WTC11 (cell line): Measurements from ENCODE around the gene SPNS2. TPM values are rescaled to one million over a fixed set of nuclear protein-coding genes. Genes with fewer than 3 reads are reported as not detected.

Experiments
- ATAC-seq: fragments of 200-7000 bp; cut with Tn5 transposase; 2 replicates; pipeline ENCODE4 v1.10.0; 2021; ENCODE audit warnings: mild to moderate bottlenecking, moderate library complexity
- CTCF ChIA-PET: fragments of 300-600 bp; sonication (Branson Sonifier 250); formaldehyde crosslinking; loops from one replicate; lab custom pipeline; 2021; ENCODE audit warnings: antibody characterized with exemption; lab: Charles Lee
- POLR2A ChIA-PET: fragments of 350-600 bp; sonication (Branson Sonifier 250); formaldehyde crosslinking; loops from one replicate; lab custom pipeline; 2021; ENCODE audit warnings: antibody characterized with exemption; lab: Charles Lee
- DNase-seq: peaks from one replicate; pipeline ENCODE4 v3.0.0; 2021; ENCODE audit warnings: low spot score
- H3K27ac Mint-ChIP-seq: 2 replicates; pipeline ENCODE4 v1.8.0; 2021; ENCODE audit warnings: mixed read lengths
- H3K27me3 Mint-ChIP-seq: 2 replicates; pipeline ENCODE4 v1.8.0; 2021; ENCODE audit warnings: low read depth, mild to moderate bottlenecking, moderate library complexity, mixed read lengths
- H3K36me3 Mint-ChIP-seq: 2 replicates; pipeline ENCODE4 v1.8.0; 2021; ENCODE audit warnings: mixed read lengths
- H3K4me1 Mint-ChIP-seq: 2 replicates; pipeline ENCODE4 v1.8.0; 2022; ENCODE audit warnings: mixed read lengths
- H3K4me3 Mint-ChIP-seq: 2 replicates; pipeline ENCODE4 v1.8.0; 2021; ENCODE audit warnings: mild to moderate bottlenecking, moderate library complexity, mixed read lengths
- H3K9me3 Mint-ChIP-seq: 2 replicates; pipeline ENCODE4 v1.8.0; 2021; ENCODE audit warnings: mixed read lengths
- CBFB ChIP-seq: sonication (generic); formaldehyde crosslinking; IDR thresholded peaks from 2 replicates; pipeline ENCODE4 v1.8.1; 2022; ENCODE audit warnings: mild to moderate bottlenecking, low read depth, missing genetic modification reagents
- CDX4 ChIP-seq: fragments of 250-450 bp; sonication (Bioruptor Pico); IDR thresholded peaks from 2 replicates; pipeline ENCODE4 v1.9.0; 2021; ENCODE audit warnings: moderate library complexity, mild to moderate bottlenecking, inconsistent platforms, borderline replicate concordance
- CREB1 ChIP-seq: sonication (generic); formaldehyde crosslinking; IDR thresholded peaks from 2 replicates; pipeline ENCODE4 v1.8.0; 2023; ENCODE audit warnings: mild to moderate bottlenecking, missing genetic modification reagents
- CREM ChIP-seq: sonication (generic); formaldehyde crosslinking; IDR thresholded peaks from 2 replicates; pipeline ENCODE4 v1.8.1; 2022; ENCODE audit warnings: mild to moderate bottlenecking, missing genetic modification reagents, moderate library complexity
- E2F4 ChIP-seq: sonication (generic); formaldehyde crosslinking; IDR thresholded peaks from 2 replicates; pipeline ENCODE4 v1.8.1; 2022; ENCODE audit warnings: low read depth, mild to moderate bottlenecking, moderate library complexity, missing genetic modification reagents, borderline replicate concordance
- E2F5 ChIP-seq: sonication (generic); formaldehyde crosslinking; IDR thresholded peaks from 2 replicates; pipeline ENCODE4 v1.8.1; 2022; ENCODE audit warnings: mild to moderate bottlenecking, moderate library complexity, missing genetic modification reagents
- ELF4 ChIP-seq: sonication (generic); formaldehyde crosslinking; IDR thresholded peaks from 2 replicates; pipeline ENCODE4 v1.8.1; 2022; ENCODE audit warnings: low read depth, mild to moderate bottlenecking, moderate library complexity, missing genetic modification reagents
- ESRRA ChIP-seq: sonication (generic); formaldehyde crosslinking; IDR thresholded peaks from 2 replicates; pipeline ENCODE4 v1.8.1; 2022; ENCODE audit warnings: mild to moderate bottlenecking, missing genetic modification reagents, borderline replicate concordance
- GRHL2 ChIP-seq: fragments of 250-450 bp; sonication (Bioruptor Pico); IDR thresholded peaks from 2 replicates; pipeline ENCODE4 v1.8.0; 2022; ENCODE audit warnings: mild to moderate bottlenecking, moderate library complexity; ENCODE audit not compliant: insufficient replicate concordance, severe bottlenecking
- IRF2 ChIP-seq: sonication (generic); formaldehyde crosslinking; IDR thresholded peaks from 2 replicates; pipeline ENCODE4 v1.8.0; 2022; ENCODE audit warnings: low read depth, missing genetic modification reagents, borderline replicate concordance
- NFYB ChIP-seq: sonication (generic); formaldehyde crosslinking; conservative IDR thresholded peaks from 2 replicates; pipeline ENCODE4 v1.8.0; 2022; ENCODE audit warnings: low read depth, missing genetic modification reagents
- NR3C1 ChIP-seq: sonication (generic); formaldehyde crosslinking; conservative IDR thresholded peaks from 2 replicates; pipeline ENCODE4 v1.8.1; 2023; ENCODE audit warnings: low read depth, mild to moderate bottlenecking, missing genetic modification reagents
- PREB ChIP-seq: sonication (generic); formaldehyde crosslinking; IDR thresholded peaks from 2 replicates; pipeline ENCODE4 v1.8.1; 2022; ENCODE audit warnings: mild to moderate bottlenecking, missing genetic modification reagents, moderate library complexity, borderline replicate concordance
- RORB ChIP-seq: fragments of 250-450 bp; sonication (Bioruptor Pico); IDR thresholded peaks from 2 replicates; pipeline ENCODE4 v1.9.0; 2021; ENCODE audit warnings: mild to moderate bottlenecking
- SMAD4 ChIP-seq: sonication (generic); formaldehyde crosslinking; IDR thresholded peaks from 2 replicates; pipeline ENCODE4 v1.8.0; 2022; ENCODE audit warnings: mild to moderate bottlenecking, missing genetic modification reagents
- SP1 ChIP-seq: sonication (generic); formaldehyde crosslinking; conservative IDR thresholded peaks from 2 replicates; pipeline ENCODE4 v1.8.1; 2022; ENCODE audit warnings: missing genetic modification reagents
- USF2 ChIP-seq: sonication (generic); formaldehyde crosslinking; IDR thresholded peaks from 2 replicates; pipeline ENCODE4 v1.8.1; 2023; ENCODE audit warnings: mild to moderate bottlenecking, missing genetic modification reagents, moderate library complexity
- ZBTB21 ChIP-seq: sonication (generic); formaldehyde crosslinking; IDR thresholded peaks from 2 replicates; pipeline ENCODE4 v1.8.1; 2023; ENCODE audit warnings: mild to moderate bottlenecking, missing genetic modification reagents, borderline replicate concordance
- ZBTB43 ChIP-seq: sonication (generic); formaldehyde crosslinking; IDR thresholded peaks from 2 replicates; pipeline ENCODE4 v1.8.1; 2023; ENCODE audit warnings: mild to moderate bottlenecking, missing genetic modification reagents
- ZNF121 ChIP-seq: sonication (generic); formaldehyde crosslinking; IDR thresholded peaks from 2 replicates; pipeline ENCODE4 v1.8.0; 2023; ENCODE audit warnings: missing genetic modification reagents
- ZNF232 ChIP-seq: sonication (generic); formaldehyde crosslinking; IDR thresholded peaks from 2 replicates; pipeline ENCODE4 v1.8.0; 2022; ENCODE audit warnings: mild to moderate bottlenecking, missing genetic modification reagents
- ZNF317 ChIP-seq: sonication (generic); formaldehyde crosslinking; IDR thresholded peaks from 2 replicates; pipeline ENCODE4 v1.8.1; 2023; ENCODE audit warnings: low read depth, mild to moderate bottlenecking, moderate library complexity, missing genetic modification reagents, borderline replicate concordance
- ZNF416 ChIP-seq: fragments of 250-450 bp; sonication (Bioruptor Pico); IDR thresholded peaks from 2 replicates; pipeline ENCODE4 v1.9.0; 2021; ENCODE audit warnings: mild to moderate bottlenecking, inconsistent platforms
- ZNF512 ChIP-seq: sonication (generic); formaldehyde crosslinking; IDR thresholded peaks from 2 replicates; pipeline ENCODE4 v1.8.1; 2022; ENCODE audit warnings: missing genetic modification reagents, borderline replicate concordance
- total RNA-seq: library from RNA; stranded (reverse); gene quantifications from 3 replicates; pipeline ENCODE4 v1.2.3, GENCODE V29; 2021

The SPNS2 gene
- total RNA-seq, 1 experiment from 2014 or later: 0.87 TPM

- TF ChIP-seq CBFB (no peak), CREM (peak; percentile 56; the same call in 1 of the 2 replicates), ZNF416 (CRISPR knock-in tag) (no peak), SMAD4 (no peak), CREB1 (CRISPR knock-in tag) (no peak), ELF4 (CRISPR knock-in tag) (no peak), ZNF121 (CRISPR knock-in tag) (no peak), ZNF512 (CRISPR knock-in tag) (no peak)
Observed at GRCh38 chr17:4584101-4584916, 85.6 kb downstream of the SPNS2 start, which contains the start of gene SMTNL2 (continued).

GRCh38 chr17:4584917-4585637 is 86.4 kb downstream of the SPNS2 start:
- H3K36me3 Mint-ChIP-seq: no peaks in the 10 kb centered on the region
- CTCF ChIA-PET: interaction anchor here (1.1 to 2.7 kb wide), 3 partner anchors 10 to 40 kb away, joined by 11 to 35 read pairs (median 23); no protein-coding TSS in a partner anchor
- no peaks in the 10 kb centered on the region for H3K9me3 Mint-ChIP-seq
- H3K4me3 Mint-ChIP-seq: peak overlapping the region; percentile 68
- ATAC-seq (peak; percentile 8), DNase-seq (peak; percentile 39)
- H3K4me1 Mint-ChIP-seq: peaks cover 22% of the 10 kb centered on the region
- POLR2A ChIA-PET: no interaction called here
- H3K27ac Mint-ChIP-seq: no peak overlapping the region
- TF ChIP-seq ZNF317: no peak
- peak; percentile 14; the same call in 1 of the 2 replicates for TF ChIP-seq NFYB (CRISPR knock-in tag)
- no peak for TF ChIP-seq RORB (CRISPR knock-in tag)
- 0 out of 2 replicates have a peak, but pooled peaks have one; percentile 9 for TF ChIP-seq E2F5 (CRISPR knock-in tag)
- TF ChIP-seq CREM: peak; percentile 32; the same call in 1 of the 2 replicates
- 0 out of 2 replicates have a peak, but pooled peaks have one; percentile 53 for TF ChIP-seq ZBTB21 (CRISPR knock-in tag)
- 0 out of 2 replicates have a peak, but pooled peaks have one; percentile 28 for TF ChIP-seq E2F4
- TF ChIP-seq ZBTB43 (CRISPR knock-in tag): peak; percentile 28; the same call in 1 of the 2 replicates
- TF ChIP-seq ELF4 (CRISPR knock-in tag): no peak
- peaks cover 40% of the 10 kb centered on the region for H3K27me3 Mint-ChIP-seq

- ATAC-seq (no peak), DNase-seq (no peak)
- POLR2A ChIA-PET: no interaction called here
- H3K4me1 Mint-ChIP-seq: peaks cover 22% of the 10 kb centered on the region
- CTCF ChIA-PET: interaction anchor here (1.3 to 2.7 kb wide), 3 partner anchors 10 to 19 kb away, joined by 3 to 35 read pairs (median 23); no protein-coding TSS in a partner anchor
- H3K9me3 Mint-ChIP-seq: no peaks in the 10 kb centered on the region
- no peaks in the 10 kb centered on the region for H3K36me3 Mint-ChIP-seq
- no peak overlapping the region for H3K27ac Mint-ChIP-seq
- peaks cover 40% of the 10 kb centered on the region for H3K27me3 Mint-ChIP-seq
- peak overlapping the region; percentile 68 for H3K4me3 Mint-ChIP-seq
- TF ChIP-seq NR3C1 (CRISPR knock-in tag) (no peak), SP1 (no peak), CDX4 (CRISPR knock-in tag) (no peak), SMAD4 (no peak), USF2 (no peak), ESRRA (no peak), IRF2 (CRISPR knock-in tag) (no peak), CBFB (no peak), GRHL2 (CRISPR knock-in tag) (no peak), ZNF232 (CRISPR knock-in tag) (no peak), PREB (CRISPR knock-in tag) (no peak)
Observed at GRCh38 chr17:4585638-4585994, 86.9 kb downstream of the SPNS2 start.
